Ishikawa (cell line): Measurements from ENCODE around the gene ETNK2.

Experiments used
- CEBPB ChIP-seq: IDR thresholded peaks from 2 replicates; pipeline ENCODE4 v1.6.1; 2012
- CREB1 ChIP-seq: IDR thresholded peaks from 2 replicates; pipeline ENCODE4 v1.6.1; 2012; ENCODE audit warnings: low read depth
- EGR1 ChIP-seq: IDR thresholded peaks from 2 replicates; pipeline ENCODE4 v1.6.1; 2012
- EP300 ChIP-seq: IDR thresholded peaks from 2 replicates; pipeline ENCODE4 v1.6.1; 2012; ENCODE audit warnings: borderline replicate concordance
- FOXM1 ChIP-seq: IDR thresholded peaks from 2 replicates; pipeline ENCODE4 v1.6.1; 2012; ENCODE audit warnings: low read depth, borderline replicate concordance
- MAX ChIP-seq: IDR thresholded peaks from 2 replicates; pipeline ENCODE4 v1.6.1; 2012
- NFIC ChIP-seq: IDR thresholded peaks from 2 replicates; pipeline ENCODE4 v1.6.1; 2012
- RAD21 ChIP-seq: IDR thresholded peaks from 2 replicates; pipeline ENCODE4 v1.6.1; 2012; ENCODE audit warnings: low read depth
- REST ChIP-seq: IDR thresholded peaks from 2 replicates; pipeline ENCODE4 v1.6.1; 2012; ENCODE audit warnings: low read depth, mild to moderate bottlenecking
- TAF1 ChIP-seq: IDR thresholded peaks from 2 replicates; pipeline ENCODE4 v1.6.1; 2012; ENCODE audit warnings: low read depth, mild to moderate bottlenecking
- TCF12 ChIP-seq: IDR thresholded peaks from 2 replicates; pipeline ENCODE4 v1.6.1; 2012; ENCODE audit warnings: low read depth
- TEAD4 ChIP-seq: IDR thresholded peaks from 2 replicates; pipeline ENCODE4 v1.6.1; 2012
- USF1 ChIP-seq: IDR thresholded peaks from 2 replicates; pipeline ENCODE4 v1.6.1; 2012
- YY1 ChIP-seq: IDR thresholded peaks from 2 replicates; pipeline ENCODE4 v1.6.1; 2012; ENCODE audit warnings: low read depth

DNA sequence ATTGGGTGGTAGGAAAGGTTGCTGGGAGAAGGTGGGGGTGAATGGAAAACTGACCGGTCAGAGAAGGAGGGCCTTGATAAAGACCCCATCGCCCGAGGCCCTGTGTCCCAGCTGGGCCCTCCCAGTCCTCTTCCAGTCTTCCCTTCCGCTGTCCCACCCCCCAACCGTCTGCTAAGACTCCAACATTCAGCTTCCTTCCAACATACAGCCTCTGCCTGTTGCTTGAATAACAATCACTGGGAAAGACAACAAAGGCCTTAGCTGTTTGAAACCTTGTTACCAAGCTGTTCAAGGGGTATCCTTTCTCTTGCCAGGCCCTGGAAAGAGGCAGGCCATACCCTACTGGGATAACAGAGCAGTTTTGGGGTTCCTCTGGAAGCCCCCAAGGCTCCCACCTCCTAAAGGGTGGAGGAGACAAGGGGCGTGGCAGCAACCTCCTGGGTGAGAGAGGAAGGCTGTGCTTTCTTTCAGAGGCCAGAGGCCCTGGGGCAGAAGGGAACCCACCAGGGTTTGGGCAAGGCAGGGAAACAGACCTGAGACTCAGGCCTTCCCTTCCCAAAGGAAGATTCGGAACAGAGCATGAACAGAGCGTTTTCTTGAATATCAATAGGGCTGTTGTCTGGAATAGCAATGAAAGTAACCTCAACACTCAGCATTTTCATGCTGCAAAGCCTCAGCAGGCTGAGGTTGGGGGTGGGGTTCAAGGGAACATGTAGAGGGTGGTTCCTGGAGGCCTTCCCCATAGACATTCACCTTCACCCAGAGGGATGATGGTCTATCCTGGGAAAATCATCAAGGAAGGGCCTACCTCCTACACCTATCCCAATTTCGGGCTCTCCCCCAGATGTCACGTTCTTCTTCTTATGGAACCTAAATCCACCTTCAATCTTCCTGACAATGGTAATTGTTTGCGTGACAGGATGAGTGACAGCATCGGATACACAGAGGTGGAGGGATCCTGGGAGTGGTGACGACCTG lies 4.1 kb downstream of the ETNK2 start:
- TF ChIP-seq EP300 = no peak
- TF ChIP-seq CREB1 = no peak
- TF ChIP-seq RAD21 = no peak
- TF ChIP-seq TAF1 = no peak
- no peak for TF ChIP-seq REST
- TF ChIP-seq MAX = no peak
- no peak for TF ChIP-seq YY1
- no peak for TF ChIP-seq FOXM1
- no peak for TF ChIP-seq TEAD4
- TF ChIP-seq CEBPB = no peak
- no peak for TF ChIP-seq TCF12
- TF ChIP-seq NFIC = no peak
- TF ChIP-seq EGR1 = no peak
- no peak for TF ChIP-seq USF1
